HG03342 (cell line): Measurements from ENCODE around the gene YIF1A.
"Not testable (repeated sequence)": the region's sequence is repeated elsewhere in the genome, so short reads cannot be mapped to it uniquely, and the experiment has no call there.

ENCODE experiments used
- ATAC-seq: cut with Tn5 transposase; IDR thresholded peaks from one replicate; pipeline ENCODE4 v1.9.1; 2021; ENCODE audit warnings: mild to moderate bottlenecking, moderate library complexity; ENCODE audit not compliant: unreplicated experiment

The YIF1A gene

DNA sequence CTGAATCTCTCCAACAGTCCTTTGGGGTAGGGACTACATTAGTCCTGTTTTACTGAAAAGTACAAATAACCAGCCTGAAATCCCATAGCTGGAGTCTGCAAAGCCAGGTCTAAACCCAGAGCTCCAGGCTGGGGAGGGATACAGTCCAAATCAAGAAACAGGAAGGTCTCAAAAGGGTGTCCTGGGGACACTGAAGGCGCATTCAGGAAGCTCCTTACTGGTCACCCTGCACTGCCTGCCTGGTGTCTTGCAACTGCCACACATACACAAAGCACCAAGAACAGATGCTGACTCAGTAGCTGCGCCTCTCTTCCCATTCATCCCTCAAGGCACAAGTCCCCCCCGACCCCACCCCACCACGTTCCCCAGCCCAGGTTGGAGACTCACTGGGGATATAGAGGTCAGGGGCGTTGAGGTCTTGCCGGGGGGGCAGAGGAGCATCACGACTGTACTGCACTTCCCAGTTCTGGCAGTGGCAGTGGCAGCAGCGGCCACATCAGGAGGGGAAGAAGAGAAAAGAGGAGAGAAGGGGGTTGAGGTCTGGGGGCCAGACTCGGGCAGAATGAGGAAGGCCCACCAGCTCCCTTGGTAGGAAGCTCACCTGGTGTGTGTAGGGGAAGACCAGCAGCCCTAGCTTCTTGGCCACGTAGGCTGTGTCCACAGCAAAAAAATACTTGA, 1.6 kb downstream of the YIF1A start:
- ATAC-seq = no peak

DNA sequence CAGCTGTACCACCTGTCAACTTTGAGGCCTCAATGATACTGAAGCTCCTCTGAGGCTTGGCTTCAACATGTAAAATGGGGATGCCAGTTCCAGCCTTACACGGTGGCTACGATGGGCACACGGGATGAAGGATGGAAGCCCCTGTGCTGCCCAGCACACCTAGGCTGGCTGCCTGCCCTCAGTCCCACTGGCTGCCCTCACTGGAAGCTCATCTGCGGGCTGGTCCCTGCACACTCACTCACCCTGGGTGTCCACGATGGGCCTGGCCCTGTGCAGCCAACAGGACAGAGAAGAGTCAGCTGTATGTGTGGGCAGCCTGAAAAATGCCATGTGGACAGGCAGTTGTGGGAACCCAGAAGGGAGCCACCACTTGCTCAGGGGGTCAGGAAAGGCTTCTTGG, 2.2 kb downstream of the YIF1A start:
- ATAC-seq = no peak

DNA sequence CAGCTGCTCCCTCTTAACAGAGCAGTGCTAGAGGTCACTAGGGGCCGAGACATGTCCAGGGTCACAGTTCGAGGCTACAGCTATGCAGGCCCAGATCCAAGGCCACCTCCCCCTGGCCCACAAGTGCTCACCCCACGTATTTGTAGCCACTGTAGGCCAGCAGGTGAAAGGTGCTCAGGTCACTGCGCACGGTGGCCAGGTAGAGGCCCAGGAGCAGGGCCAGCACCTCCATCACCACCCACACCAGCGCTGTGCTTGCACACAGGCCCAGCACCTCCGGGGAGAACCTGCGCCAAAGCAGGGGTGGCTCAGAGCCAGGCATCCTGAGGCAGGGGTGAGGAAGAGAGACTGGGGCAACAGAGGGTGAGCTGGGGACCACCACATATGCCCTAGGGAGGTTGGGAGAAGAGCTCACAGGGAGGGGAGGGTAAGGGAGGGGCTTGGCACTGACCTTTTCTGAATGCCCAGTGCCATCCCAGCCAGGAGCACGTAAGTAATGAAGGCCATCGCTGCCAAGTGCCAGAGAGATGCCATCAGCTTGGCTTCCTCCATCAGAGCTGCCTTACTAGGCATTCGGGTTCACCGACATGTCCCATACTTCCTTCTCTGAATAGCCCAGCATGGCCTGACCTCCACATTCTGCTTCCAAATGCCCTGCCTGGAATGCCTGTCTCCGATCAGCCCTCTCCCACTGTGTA, 3.5 kb downstream of the YIF1A start:
- no peak for ATAC-seq

- no peak for ATAC-seq
Measured at GRCh38 chr11:66284526-66285078, 4.3 kb downstream of the YIF1A start.

DNA sequence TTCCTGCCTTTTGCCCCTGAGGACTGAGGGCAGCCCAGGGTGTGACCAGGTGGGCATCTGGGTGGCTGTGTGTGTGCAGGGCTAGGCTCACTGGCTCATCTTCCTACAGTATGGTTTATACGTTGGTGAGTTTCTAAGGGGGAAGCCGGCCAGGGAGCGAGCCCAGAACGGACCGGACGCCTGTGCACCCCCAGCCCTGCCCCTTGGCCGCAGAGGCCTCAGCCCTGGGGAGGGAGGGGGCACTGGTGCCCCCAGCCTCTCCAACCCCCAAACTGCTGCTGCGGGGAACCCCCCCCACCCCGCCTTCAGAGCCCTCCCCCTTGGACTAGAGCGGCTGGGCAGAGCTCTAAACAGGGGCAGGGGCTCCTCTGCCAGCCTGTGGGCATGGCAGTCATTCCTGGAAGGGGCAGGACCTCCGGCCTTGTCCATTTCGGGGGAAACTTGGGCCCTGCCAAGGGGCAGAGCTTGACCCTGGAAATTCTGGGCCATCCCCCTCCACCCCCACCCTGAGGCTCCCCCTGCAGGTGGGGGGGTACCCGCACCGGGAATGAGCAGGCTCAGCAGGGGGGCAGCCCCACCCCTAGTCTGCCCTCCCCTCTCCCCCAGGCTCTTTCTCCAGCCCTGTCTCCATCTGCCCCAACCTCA, 5.4 kb downstream of the YIF1A start:
- no peak for ATAC-seq

- peak; percentile 83 for ATAC-seq
Measured at GRCh38 chr11:66282468-66283455, 6.2 kb downstream of the YIF1A start.

GRCh38 chr11:66281776-66282467, 7.0 kb downstream of the YIF1A start:
- no peak for ATAC-seq

- no peak for ATAC-seq
Measured at GRCh38 chr11:66281001-66281400, 7.9 kb downstream of the YIF1A start.

GRCh38 chr11:66280428-66280827, 8.5 kb downstream of the YIF1A start:
- no peak for ATAC-seq

DNA sequence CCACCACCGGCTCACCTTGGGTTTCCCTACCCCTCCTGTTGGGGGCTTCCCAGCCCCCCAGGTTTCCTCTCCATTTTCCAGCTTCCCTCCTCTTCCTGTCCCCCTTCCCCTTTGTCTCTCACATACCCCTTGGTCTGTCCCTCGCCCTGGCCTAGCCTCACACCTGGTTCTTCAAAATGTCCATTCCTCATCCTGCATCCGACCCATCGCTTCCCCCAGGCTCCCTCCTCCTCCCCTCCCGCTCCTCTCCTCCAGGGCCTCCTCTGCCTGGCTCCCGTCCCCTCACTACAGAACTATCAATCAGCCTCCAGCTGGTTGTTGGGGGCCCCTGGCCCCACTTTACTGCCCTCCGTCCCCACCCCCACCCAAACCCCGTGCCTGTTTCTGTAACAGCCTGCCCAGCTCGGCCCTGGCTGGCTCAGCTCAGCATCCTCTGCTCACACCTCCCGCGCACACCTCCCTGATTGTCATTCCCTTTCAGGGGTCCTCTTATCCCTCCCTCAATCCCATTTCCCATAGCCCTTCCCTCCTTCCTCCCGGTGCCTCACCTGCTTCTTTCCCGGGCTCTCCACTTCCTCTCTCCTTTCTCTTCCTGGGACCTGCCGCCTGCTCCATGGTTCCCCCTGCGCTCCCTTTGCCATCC, 9.7 kb downstream of the YIF1A start:
- ATAC-seq = no peak

- ATAC-seq = no peak
Measured at GRCh38 chr11:66278363-66279091, 10.4 kb downstream of the YIF1A start.

DNA sequence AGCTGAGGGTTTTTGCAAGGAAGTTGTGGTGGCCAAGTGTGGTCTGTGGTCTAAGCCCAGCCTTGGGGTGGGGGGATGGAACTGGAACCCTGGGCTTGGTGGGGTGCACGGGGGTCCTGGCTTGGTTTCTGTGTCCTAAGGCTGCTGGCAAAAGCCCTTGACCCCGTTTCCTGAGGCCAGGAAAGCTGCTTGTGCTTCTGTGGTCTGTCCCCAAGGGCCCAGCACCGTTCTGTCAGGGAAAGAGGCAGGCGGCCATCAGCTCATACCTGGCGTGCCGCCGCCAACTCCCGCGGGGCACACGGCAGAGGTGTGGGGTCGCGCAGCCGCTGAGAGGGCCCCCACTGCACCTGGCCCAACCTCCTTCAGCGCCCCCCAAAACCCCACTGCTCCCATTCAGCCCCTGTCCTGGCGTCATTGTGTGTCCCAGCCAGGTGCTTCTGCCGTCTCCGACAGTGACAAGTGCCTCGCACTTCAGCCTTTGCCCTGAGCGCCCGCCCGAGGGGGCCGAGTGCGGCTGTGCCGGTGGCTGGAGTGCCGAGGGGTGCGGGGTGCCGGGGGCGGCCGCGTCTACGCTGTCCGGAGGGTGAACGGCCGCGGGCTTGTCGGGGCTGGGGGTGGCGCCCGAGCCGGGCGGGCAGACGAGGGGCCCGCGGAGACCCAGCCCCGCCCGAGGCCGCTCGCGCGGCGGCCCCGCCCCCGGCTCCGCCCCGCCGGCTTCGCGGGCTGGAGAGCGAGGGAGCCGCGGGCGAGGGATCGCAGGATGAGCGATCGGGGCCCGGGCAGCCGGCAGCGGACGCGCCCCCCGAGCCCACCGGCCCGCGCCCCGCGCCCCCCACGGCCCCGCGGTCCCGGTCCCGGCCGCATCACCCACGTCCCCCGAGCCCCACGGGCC, 11.2 kb downstream of the YIF1A start, which contains the start of gene CNIH2:
Gene CNIH2, plus strand, starts transcription at position 705 of the 892 bp plus-strand sequence. CDS start 282 bp downstream, outside the sequence.
- ATAC-seq = no peak

GRCh38 chr11:66277064-66277463, 11.9 kb downstream of the YIF1A start:
- ATAC-seq = not testable (repeated sequence)

GRCh38 chr11:66276619-66277018, 12.3 kb downstream of the YIF1A start:
- not testable (repeated sequence) for ATAC-seq

DNA sequence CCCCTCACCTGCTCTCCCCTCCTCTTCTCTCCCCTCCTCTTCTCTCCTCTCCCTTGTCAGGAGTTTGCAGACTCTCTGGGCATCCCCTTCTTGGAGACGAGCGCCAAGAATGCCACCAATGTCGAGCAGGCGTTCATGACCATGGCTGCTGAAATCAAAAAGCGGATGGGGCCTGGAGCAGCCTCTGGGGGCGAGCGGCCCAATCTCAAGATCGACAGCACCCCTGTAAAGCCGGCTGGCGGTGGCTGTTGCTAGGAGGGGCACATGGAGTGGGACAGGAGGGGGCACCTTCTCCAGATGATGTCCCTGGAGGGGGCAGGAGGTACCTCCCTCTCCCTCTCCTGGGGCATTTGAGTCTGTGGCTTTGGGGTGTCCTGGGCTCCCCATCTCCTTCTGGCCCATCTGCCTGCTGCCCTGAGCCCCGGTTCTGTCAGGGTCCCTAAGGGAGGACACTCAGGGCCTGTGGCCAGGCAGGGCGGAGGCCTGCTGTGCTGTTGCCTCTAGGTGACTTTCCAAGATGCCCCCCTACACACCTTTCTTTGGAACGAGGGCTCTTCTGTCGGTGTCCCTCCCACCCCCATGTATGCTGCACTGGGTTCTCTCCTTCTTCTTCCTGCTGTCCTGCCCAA, 12.8 kb downstream of the YIF1A start:
- no peak for ATAC-seq

DNA sequence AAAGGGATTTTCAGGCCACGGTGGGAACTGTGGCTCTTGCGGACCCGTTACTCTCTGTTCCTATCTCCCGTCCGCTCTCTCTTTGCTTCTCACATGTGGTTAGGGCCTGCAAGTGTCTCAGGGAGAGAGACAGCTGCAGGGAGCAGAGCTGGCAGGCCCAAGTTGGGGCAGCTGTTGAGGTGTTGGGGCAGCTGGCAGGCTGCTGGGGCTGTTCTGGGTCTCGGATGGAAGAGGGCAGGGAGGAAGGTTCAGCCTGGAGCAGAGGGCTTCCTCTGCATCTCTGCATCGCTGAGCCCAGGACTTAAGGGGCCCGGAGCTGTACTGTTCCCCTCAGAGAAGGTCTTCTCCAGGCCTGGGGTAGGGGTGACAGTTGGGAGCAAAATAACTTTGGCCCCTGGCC, 13.5 kb downstream of the YIF1A start:
- no peak for ATAC-seq

DNA sequence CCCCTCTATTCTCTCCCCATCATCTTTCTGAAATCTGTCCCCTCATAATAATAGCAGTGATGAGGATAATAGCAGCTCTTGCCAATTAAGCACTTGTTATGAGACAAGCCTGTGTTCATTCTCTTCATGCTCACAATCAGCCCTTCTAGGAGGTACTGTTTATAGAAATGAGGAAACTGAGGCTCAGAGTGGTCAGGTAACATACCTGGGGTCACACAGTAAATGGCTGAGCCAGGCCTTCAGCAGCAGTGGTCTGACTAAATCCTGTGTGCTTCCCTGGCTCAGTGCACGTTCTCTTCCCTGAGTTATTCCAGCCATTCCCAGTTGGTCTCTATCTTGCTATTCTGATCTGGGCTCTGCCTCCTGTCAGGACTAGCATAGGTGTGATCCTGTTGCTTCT, 14.7 kb downstream of the YIF1A start:
- no peak for ATAC-seq
